GM21381 (cell line): ENCODE measurements around the gene EN2.

ENCODE experiments used
- ATAC-seq: cut with Tn5 transposase; IDR thresholded peaks from one replicate; pipeline ENCODE4 v1.9.1; 2021; ENCODE audit warnings: mild to moderate bottlenecking, moderate library complexity; ENCODE audit not compliant: unreplicated experiment

EN2 gene

DNA sequence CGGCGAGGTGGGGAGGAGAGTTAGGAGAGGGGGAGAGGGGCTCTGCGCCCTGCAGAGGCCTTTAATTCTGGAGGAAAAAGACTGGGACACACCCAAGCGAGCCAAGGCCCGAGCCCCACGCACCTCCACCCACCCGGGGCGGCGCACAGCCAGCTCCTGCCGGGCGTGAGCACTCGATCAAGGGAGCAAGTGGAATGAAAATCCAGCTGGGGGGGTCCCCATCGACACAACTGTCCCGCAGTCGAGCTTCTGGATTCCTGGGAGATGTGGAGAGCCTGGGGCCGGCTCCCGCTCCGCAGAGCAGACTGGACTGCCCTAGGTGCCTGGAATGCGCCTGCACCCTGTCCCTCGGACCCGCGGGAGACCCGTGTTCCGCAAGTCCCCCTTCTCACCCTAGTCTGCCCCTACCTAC is 7.4 kb upstream of the EN2 start:
- ATAC-seq, result no peak

DNA sequence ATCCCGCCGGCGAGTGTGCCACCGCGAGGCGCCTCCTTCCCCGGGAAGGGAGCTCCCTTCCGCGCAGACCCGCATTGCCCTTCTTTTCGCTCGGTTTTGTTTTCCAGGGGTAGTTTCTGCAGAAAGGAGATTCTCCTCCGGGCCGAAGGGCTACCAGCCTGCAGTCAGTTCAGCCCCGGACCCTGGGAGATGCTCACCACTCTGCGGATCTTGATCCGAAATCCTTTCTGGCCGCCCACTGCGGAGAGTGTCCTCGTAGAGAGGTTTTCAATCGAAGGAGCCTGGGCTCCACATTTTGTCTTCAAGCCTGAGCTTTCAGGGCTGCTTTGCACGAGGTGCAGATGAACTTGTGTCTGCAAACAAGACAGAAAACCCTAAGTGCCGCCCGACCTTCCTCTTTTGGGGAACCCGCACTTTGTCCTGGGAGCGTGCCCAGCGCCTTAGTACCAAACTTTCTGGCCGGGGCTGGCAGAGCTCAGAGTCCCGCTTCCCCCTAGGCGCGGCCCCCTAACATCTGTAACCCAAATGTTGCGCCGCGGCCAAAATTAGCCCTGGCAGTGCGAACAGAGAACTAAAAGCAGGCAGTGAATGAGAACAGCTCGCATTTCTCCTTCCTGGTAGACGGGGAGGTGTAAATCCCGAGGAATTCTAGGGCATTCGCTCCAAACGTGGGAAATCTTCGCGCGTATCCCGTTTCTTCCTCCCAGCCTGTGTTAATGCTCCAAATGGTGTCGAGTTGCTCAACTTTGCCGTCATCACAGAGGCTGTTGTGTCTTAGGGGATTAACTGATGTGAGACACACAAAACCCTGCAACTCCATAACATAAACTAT is 6.7 kb upstream of the EN2 start:
- ATAC-seq, result no peak

DNA sequence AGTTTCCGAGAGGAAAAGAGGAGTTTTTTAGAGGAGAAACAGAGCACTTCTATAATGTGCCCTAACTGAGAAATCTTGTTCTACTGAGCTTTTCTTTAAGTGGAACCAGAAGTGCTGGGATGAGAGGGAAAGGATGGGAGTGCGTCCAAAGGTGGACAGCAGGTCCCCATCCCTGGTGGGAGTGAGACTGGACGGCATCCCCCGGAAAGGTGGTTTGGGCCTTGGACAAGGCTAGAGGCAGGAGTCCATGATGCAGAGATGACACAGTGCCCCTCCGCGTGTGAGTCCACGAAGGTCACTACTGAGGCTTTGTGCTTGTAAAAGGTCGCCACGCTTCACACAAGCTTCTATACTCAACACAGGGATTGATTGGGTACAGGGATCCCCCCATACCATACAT is 6.1 kb upstream of the EN2 start:
- no peak for ATAC-seq

DNA sequence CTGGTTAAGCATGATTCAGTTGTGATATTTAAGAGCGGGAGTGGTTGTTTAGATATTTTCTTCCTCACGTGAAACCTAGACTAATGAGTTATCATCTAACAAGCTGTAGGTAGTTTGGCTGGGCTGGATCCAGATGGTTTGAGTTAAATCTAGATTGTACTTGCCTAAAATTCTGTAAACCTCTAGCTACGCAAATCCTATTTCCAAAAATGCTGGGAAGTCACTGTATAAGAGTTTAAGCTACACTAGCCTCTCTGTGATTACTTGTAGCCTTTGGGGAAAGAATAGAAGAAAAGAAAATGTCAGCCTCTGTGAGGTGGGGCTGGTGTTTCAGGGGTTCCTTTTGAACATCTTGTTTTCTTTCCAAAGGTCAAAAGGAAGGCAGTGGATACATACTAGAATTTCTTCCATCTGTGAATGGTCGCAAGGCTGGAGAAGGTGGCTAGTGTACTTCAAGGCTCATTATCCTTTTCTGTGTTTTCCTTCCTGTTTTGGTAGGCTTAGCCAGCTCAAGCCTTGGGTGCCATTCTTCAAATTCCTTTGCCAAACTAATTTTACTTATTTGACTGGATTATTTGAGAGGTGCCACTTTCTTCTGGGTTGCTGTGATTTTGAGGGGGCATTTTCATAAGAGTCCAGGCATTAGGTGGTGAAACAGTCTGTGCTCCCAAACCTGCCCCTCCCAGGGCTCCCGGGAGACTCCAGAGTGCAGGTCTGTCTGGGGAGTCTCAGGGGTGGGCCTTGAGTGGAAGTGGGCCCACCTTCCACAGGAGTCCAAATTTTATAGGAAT is 5.2 kb upstream of the EN2 start:
- ATAC-seq, result no peak

DNA sequence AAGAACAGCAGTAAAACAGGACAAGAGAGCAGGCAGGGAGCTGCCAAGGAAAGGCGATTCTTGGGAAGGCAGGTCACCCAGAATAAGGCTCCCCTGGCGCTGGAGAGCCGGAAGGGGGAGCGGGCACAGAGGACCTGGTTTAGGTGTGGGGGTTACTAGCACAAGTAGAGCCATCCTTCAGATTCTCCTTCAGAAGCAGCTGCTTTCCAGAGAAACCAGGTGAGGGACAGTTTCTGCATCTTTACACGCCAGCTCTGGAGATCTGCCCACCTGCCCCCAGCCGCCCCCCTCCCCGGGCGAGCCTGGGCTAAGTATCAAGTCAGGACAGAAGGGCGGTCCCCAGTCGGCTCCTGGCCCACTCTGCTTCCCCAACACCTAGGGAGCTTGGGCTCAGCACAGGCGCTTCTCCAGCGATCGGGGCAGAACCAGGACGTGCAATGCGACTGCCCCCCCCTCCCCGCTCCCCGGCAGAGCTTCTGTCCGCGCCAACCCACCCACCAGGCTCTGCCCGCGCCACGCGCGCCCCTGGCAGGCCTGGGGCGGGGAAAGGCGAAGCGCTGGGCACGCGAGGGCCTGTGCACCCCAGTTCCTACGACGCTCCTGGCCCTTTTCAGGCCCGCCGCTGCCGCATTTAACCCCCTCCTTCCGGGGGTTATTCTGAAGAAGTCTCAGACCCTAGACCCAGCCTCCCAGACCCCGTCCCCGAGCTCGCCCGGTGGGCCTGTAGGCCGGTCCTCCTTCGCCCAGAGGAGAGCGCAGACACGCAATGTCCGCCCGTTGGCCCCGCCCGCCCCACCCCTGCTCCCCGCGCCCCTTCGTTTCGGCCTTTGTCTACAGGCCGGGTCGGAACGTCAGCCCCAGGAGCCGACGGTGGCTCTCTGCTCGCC is 4.4 kb upstream of the EN2 start:
- no peak for ATAC-seq

DNA sequence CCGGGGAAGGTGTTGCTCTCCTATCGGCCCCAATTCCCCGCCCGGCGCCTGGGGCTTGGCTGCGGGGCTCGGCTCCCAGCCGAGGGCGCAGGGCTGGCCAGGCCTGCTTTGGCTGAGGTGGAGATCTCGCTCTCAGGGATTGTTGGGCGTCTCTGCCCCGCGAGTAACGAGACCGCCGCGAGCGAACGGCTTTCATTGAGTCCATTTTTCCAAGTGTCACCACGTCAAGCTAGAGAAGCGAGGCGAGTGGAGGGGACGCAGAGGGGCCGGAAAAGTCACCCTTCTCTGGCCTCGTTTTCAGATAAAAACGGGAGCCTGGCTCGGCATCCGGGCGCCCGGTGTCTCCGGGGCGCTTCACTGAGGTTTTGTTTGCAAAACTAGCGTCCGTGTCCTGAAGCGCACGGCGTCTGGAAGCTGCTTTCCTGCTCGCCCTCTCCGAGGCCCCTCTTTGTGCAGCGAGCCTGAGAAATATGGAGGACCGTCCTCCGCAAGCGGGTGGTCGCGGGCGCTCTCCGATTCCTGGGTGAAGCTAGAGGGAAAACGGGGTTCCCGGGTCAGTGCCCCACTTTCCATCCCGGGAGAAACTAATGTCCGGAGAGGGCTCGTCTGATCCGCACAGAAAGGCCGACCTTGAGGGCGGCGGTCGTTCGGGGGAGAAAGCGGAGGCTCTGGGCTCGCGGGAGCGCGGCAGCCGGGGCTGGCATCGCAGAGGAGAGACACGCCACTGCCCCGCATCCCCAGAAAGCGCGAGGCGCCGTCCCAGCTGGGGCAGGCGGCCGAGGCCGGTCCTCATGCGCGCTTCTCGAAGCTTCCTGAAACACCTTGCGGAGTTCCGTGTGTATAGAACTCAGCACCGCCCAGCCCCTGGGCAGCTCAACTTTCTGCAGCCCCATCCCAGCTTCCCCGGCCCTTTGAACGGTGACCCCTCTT is 3.5 kb upstream of the EN2 start:
- no peak for ATAC-seq

DNA sequence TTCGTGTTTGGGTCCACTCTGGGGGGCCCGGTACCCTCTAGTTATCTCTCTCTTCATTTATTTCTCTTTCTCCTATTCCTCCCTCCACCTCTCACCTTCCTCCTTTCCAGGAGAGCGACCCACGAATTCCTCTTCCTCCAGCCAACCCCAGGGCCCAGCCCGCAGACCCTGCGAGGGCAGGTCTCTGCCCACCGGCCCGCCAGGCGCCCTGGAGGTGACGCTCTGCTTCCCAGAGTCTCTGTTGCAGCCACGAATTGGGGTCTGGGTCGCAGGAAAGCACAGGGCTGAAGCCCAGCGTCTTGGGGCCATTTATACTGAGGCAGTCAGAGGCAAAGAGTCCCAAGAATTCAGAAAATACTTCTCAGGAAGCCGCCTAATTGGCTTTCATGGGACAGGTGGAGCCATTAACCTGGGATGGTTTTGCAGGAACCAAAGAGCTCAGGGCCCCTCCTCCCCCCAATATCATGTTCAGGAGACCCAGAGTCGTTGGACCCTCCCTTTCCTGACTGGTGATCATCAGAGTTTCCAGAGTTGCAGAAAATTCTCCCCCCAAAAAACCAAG is 2.7 kb upstream of the EN2 start:
- ATAC-seq, result no peak

DNA sequence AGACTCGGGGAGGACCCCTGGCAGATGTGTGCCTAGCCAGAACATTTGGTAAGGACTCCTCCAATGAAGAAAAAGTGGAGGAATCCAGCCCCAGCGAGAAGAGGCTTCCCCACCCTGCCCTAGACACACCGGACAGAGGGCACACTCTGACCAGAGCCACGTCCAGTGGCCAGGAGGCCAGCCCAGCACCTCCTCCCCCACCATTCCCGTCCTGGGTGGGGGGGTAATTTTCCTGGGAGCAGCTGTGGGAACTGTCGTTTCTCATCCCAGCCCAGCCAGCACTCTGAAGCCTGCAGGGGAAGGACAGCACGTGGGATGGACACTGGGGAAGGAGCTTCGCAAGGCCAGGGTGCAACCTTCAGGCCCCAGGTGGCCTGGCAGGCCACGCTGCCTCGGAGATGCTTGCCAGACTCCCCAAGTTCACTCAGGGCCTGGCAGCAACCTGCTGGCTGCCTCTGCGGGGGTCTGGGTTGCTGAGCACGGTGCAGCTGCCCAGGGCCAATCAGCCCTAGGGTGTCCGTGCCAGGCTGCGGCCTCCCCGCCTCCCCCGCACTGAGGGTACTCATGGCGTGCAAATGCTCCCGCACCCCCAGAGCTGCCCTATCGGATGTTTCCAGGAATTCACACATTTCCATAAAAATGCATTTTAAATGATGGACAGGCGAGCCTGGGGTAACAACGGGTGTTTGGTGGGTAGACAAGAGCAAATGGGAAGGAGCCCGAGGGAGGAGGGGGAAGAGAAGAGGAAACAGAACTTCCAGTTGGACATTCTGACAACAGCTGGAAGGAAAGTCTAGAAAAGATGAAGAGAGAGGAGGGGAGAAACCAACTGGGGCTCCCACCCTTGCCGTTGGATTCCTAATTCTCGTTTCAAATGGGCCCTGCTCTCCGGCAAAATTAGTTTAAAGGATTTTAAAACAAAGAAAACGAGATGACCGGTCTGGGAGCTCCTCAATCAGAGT is 1.9 kb upstream of the EN2 start:
- ATAC-seq, result no peak

DNA sequence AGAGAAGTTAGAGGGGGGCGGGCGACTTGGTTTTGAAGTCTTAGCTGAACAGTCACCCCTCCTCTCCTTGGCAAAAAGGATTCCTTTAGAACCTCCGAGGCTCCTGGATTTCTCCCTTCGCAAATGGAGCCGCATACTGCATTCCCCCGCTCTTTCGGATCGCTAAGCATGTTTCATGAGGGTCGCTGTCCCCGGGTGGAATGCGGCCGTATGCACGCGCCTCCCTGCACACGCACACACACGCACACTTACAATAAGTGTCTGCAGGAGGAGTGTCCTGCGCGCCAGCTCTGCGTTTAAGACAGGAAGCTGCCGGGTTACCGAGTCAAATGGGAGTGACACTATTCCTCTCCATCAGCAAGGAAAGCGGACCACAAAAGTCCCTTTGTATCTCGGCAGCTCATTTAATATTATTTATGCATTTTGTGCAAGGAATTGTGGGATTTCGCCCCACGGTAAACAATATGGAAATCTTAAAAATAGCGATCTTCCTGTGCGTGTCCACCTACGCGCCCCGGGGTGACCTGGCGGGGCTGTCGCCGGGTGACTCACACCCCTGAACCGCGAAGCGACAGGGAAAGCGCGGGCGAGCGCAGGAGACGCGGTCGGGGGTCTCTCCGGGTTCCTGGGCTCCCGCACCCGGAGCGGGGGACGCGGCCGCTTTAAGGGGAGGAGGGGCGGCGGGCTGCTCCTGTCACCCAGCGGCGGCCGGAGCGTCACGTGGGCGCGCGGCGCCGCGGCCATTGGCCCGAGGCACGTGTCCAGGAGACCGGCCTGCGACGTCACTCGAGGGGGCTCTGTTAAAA is 988 bp upstream of the EN2 start:
- ATAC-seq, result peak; percentile 54

DNA sequence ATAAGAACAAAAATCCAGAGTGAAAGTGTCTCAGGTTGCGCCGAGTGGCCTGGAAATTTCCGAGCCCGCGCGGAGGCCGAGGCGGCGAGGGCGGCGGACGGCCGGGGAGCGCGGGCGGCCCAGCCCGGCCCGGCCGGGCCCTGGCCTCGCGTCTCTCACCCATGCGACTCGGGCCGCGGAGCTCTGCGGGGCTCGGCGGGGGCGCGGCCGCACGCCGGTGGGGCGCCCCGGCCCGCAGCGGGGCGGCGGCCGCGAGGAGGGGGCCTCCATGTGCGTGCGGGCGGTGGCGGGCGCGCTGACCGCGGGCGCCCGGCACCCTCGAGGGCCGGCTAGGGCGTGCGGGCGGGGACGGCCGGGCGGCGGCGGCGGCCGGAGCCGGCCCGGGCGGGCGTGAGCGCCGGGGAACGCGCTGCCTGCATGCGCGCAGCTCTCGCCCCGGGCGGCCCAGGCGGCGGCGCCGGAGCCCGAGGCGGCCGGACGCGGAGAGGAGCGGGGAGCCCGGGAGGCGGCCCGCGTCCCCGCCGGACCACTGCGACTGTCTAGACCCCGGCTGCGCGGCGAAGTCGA is 302 bp upstream of the EN2 start:
- no peak for ATAC-seq

DNA sequence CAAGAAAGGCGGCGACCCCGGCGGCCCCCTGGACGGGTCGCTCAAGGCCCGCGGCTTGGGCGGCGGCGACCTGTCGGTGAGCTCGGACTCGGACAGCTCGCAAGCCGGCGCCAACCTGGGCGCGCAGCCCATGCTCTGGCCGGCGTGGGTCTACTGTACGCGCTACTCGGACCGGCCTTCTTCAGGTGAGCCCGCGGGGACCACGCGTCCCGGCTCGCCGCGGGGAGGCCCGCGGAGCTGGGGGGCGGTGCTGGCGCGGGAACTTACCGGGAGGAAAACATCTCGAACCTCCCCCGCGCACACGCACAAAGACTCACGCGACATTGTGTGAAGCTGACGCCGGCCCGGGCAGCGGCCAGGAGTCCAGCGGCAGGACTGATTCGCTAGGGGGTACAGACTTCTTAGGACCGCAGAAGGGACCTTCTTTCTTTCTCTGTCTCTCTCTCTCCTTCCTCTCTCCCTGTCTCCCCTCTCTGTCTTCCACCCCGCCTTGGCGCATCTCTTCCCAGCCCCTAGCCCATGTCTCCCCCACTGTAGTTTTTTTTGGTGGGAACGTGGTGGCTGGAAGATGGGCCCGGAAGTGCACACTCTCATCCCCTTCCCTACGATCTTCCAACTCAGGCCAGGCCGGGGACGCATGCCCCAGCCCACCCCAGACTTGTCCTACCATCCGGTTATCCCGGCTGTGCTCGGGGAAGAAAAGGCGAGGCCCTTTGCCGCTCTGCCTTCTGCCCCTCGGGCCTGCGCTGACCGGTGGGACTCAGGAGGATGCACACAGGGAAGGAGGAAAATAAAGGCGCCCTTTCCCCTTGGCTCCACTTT is 1.2 kb downstream of the EN2 start:
- no peak for ATAC-seq

DNA sequence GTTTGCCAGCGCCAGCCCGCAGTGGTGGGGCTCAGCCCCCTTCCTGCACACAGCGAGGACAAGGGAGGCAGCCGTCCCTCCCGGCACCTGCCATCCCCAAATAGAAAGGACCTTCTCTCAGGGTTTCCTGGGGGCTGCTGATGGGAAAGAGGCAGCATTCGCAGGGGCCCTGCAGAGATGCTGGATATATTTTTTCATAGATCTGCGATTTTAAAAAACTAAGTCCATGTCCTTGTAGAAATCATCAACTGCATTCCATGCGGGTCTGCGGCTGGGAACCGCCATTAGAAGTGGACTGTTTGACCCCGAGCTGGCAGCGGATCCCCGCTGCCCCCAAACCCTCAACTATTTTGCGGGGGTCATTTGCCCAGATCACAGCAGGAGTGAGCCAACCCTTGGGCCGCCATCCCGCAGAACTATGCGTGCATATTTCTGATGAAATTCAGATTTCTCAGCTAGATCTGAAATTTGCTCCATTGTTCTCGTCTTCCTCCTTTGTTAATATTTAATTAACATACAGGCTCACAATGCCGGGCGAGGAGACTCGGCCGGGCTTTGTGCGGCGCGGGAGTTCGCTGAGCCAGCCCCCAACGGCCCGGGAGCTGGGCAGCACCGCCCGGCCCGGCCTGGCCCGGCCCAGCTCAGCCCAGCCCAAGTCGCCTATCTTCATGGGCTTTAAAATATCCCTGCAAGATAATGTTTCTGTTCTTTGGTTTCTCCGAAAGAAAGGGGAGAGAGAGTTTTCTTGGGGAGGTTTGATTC is 2.0 kb downstream of the EN2 start:
- no peak for ATAC-seq

DNA sequence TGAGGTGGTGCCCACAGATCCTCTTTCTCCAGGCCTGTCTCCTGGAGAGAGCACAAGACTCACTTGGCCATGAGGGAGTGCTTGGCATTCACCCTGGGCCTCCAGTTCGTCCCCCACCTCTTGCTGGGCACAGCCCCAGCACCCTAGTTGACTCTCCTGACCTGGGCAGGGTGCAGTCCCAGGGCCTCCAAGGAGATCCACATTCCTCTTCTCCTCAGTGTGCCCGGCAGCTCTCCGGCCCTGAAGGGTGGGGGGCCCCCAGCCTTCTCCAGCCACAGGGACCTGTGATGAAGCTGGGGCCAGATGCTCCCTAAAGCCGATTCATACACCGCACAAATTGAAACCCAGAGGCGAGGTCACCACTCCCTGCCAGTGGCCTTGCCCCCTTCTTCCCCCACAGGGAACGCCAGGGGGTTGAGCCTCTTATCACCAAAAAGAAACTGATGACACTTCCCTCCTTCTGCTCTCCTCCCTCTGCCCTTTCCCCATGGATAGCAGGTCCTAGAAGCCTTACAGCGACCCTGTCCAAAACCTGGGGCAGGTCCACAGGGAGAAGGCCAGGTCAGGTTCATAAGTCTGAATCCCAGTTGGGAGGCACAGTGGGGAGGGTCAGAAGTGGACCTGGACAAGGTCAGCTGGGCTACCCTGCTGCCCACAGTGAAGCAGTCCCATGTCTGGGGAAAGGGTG is 3.1 kb downstream of the EN2 start:
- no peak for ATAC-seq

DNA sequence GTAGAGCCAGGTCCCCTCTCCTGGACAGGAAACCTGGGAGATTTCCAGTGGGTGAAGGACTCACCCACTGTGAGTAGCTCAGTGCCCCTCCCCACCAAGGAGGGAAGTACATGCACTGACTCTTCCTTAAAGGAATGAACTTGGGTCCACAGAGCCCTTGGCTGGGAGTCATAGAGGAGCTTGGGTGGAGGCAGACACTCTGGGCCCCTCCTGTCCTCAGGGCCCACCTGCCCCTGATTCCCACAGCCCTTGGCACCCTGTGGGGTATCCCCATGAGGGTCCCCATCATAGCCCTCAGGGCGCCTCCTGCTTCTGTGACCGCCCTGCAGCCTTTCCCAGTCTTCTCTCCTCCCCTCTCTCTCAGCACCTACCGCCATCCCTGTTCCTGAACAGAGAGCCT is 3.7 kb downstream of the EN2 start:
- no peak for ATAC-seq

DNA sequence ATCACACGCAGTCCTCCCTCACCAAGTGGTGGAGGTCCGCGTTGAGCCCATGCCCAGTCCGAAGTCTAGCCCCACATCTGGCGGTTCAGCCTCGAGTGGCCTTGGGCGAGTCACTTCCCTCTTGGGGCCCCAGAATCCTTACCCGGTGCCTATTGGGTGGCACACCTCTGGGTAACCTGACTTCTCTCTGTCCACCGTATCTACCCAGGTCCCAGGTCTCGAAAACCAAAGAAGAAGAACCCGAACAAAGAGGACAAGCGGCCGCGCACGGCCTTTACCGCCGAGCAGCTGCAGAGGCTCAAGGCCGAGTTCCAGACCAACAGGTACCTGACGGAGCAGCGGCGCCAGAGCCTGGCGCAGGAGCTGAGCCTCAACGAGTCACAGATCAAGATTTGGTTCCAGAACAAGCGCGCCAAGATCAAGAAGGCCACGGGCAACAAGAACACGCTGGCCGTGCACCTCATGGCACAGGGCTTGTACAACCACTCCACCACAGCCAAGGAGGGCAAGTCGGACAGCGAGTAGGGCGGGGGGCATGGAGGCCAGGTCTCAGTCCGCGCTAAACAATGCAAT is 4.3 kb downstream of the EN2 start:
- no peak for ATAC-seq
